ENCODE measurements around the gene TMC8. TPM values are rescaled to one million over a fixed set of nuclear protein-coding genes. Genes with fewer than 3 reads are reported as not detected.

The TMC8 gene
- total RNA-seq, 4 donors from 2014 or later = 10.0 to 66.8 (median 22.5) TPM

- Histone ChIP-seq H3K4me3 (no peak overlapping the region), H3K9me3 (no peaks in the 10 kb centered on the region), H3K27me3 (no peaks in the 10 kb centered on the region), H3K36me3 (no peaks in the 10 kb centered on the region), H3K27ac (peak overlapping the region; percentile 34 to 80 (median 52)), H3K4me1 (peaks cover 12 to 52% (median 35%) of the 10 kb centered on the region in 4 donors)
- DNase-seq = peak in 1 of 3 donors; percentile 57
- TF ChIP-seq POLR2A (IDR thresholded peaks at IDR 0.05) (no peak), CTCF (IDR thresholded peaks at IDR 0.05) (no peak)
These were observed 14.4 kb downstream of the TMC8 start for GRCh38 chr17:78144736-78145641.

- TF ChIP-seq CTCF (IDR thresholded peaks at IDR 0.05) (no peak), POLR2A (IDR thresholded peaks at IDR 0.05) (no peak)
- Histone ChIP-seq H3K36me3 (no peaks in the 10 kb centered on the region), H3K27me3 (no peaks in the 10 kb centered on the region), H3K27ac (peak overlapping the region in 1 of 4 donors; percentile 60), H3K4me3 (no peak overlapping the region), H3K9me3 (no peaks in the 10 kb centered on the region), H3K4me1 (peaks cover 12 to 48% (median 28%) of the 10 kb centered on the region in 4 donors)
- no peak for DNase-seq
These were observed 15.9 kb downstream of the TMC8 start for GRCh38 chr17:78146471-78146869.

GRCh38 chr17:78146881-78147280 lies 16.3 kb downstream of the TMC8 start:
- H3K27me3 ChIP-seq = no peaks in the 10 kb centered on the region
- no peak overlapping the region for H3K4me3 ChIP-seq
- no peaks in the 10 kb centered on the region for H3K36me3 ChIP-seq
- TF ChIP-seq CTCF (IDR thresholded peaks at IDR 0.05) (no peak), POLR2A (IDR thresholded peaks at IDR 0.05) (no peak)
- peak overlapping the region in 2 of 4 donors; percentile 60 to 71 for H3K27ac ChIP-seq
- peaks cover 12 to 48% (median 25%) of the 10 kb centered on the region in 4 donors for H3K4me1 ChIP-seq
- no peaks in the 10 kb centered on the region for H3K9me3 ChIP-seq
- no peak for DNase-seq

- TF ChIP-seq POLR2A (IDR thresholded peaks at IDR 0.05) (no peak), CTCF (IDR thresholded peaks at IDR 0.05) (no peak)
- peaks cover 12 to 47% (median 23%) of the 10 kb centered on the region in 4 donors for H3K4me1 ChIP-seq
- DNase-seq = peak in 2 of 3 donors; percentile 79 to 83
- H3K4me3 ChIP-seq = no peak overlapping the region
- H3K27me3 ChIP-seq = no peaks in the 10 kb centered on the region
- no peaks in the 10 kb centered on the region for H3K9me3 ChIP-seq
- no peaks in the 10 kb centered on the region for H3K36me3 ChIP-seq
- peak overlapping the region in 3 of 4 donors; percentile 15 to 71 (median 60) for H3K27ac ChIP-seq
These were observed 16.9 kb downstream of the TMC8 start for GRCh38 chr17:78147315-78147998.

- Histone ChIP-seq H3K27me3 (no peaks in the 10 kb centered on the region), H3K4me1 (peaks cover 10 to 44% (median 23%) of the 10 kb centered on the region in 4 donors), H3K27ac (peak overlapping the region in 1 of 4 donors; percentile 60), H3K36me3 (no peaks in the 10 kb centered on the region), H3K9me3 (no peaks in the 10 kb centered on the region), H3K4me3 (no peak overlapping the region)
- DNase-seq = no peak
- TF ChIP-seq CTCF (IDR thresholded peaks at IDR 0.05) (no peak), POLR2A (IDR thresholded peaks at IDR 0.05) (no peak)
These were observed 17.9 kb downstream of the TMC8 start for GRCh38 chr17:78148286-78149016.

Measured in Peyer's patch (tissue), 4 donors.